H1 (cell line): ENCODE measurements around the gene P3H1. TPM values are rescaled to one million over a fixed set of nuclear protein-coding genes. Genes with fewer than 3 reads are reported as not detected.

Experiments
- CTCF ChIA-PET: fragments of 300-600 bp; sonication (Branson Sonifier 250); formaldehyde crosslinking; loops from one replicate; lab custom pipeline; 2021; ENCODE audit not compliant: partially characterized antibody; lab: Charles Lee
- POLR2A ChIA-PET: fragments of 300-600 bp; sonication (Branson Sonifier 250); formaldehyde crosslinking; loops from one replicate; lab custom pipeline; 2021; ENCODE audit warnings: inconsistent platforms; ENCODE audit not compliant: partially characterized antibody; lab: Charles Lee
- DNase-seq, 2 experiments: peaks; one replicate each; pipeline versions ENCODE4 v3.0.0 to v3.0.0-alpha.2; 2010 to 2022; ENCODE audit warnings: low spot score in 2 of 2, low read depth in 1 of 2, mixed read lengths in 1 of 2
- FAIRE-seq: peaks from 2 replicates; lab custom pipeline; 2011; peaks lifted over from hg19 to GRCh38; lab: Jason Lieb, UNC
- H2AFZ ChIP-seq: 2 replicates; pipeline ENCODE4 v1.8.1; 2012; ENCODE audit warnings: low read length, inconsistent platforms
- H2AK5ac ChIP-seq: 2 replicates; pipeline ENCODE4 v1.6.1; 2013; ENCODE audit warnings: low read depth, low read length
- H2BK120ac ChIP-seq: replicated peaks from 2 replicates; pipeline ENCODE3; 2013; ENCODE audit warnings: low read depth, low read length, inconsistent platforms
- H2BK12ac ChIP-seq: 2 replicates; pipeline ENCODE4 v1.6.1; 2013; ENCODE audit warnings: low read depth, low read length
- H2BK15ac ChIP-seq: 2 replicates; pipeline ENCODE4 v1.6.1; 2013; ENCODE audit warnings: low read length
- H2BK20ac ChIP-seq: 2 replicates; pipeline ENCODE4 v1.6.1; 2013; ENCODE audit warnings: low read length
- H2BK5ac ChIP-seq: 2 replicates; pipeline ENCODE4 v1.6.1; 2013; ENCODE audit warnings: low read depth, low read length
- H3K14ac ChIP-seq: 2 replicates; pipeline ENCODE4 v1.6.1; 2013; ENCODE audit warnings: inconsistent platforms; ENCODE audit not compliant: insufficient read length
- H3K18ac ChIP-seq: 2 replicates; pipeline ENCODE4 v1.6.1; 2013; ENCODE audit warnings: low read length; ENCODE audit errors: extremely low read depth
- H3K23ac ChIP-seq: 2 replicates; pipeline ENCODE4 v1.6.1; 2013; ENCODE audit warnings: inconsistent platforms; ENCODE audit not compliant: insufficient read length
- H3K23me2 ChIP-seq: 2 replicates; pipeline ENCODE4 v1.6.1; 2013; ENCODE audit warnings: low read depth, low read length
- H3K27ac ChIP-seq: 2 replicates; pipeline ENCODE4 v1.6.1; 2011; ENCODE audit warnings: low read depth, low read length, inconsistent platforms
- H3K27me3 ChIP-seq, 4 experiments: replicated peaks in 1 of 4; 1 replicate in 1 of 4; 2 replicates in 3 of 4; pipeline versions ENCODE4 v1.6.1 to v1.8.1; 2011 to 2013; ENCODE audit warnings: low read length in 3 of 4, mild to moderate bottlenecking in 3 of 4, inconsistent platforms in 2 of 4, mixed read lengths in 2 of 4, moderate library complexity in 1 of 4; ENCODE audit not compliant: control insufficient read depth in 3 of 4, insufficient read depth in 3 of 4; ENCODE audit errors: extremely low read depth in 1 of 4
- H3K36me3 ChIP-seq, 4 experiments: 2 replicates each; pipeline versions ENCODE4 v1.6.1 to v1.8.1; 2011 to 2013; ENCODE audit warnings: mild to moderate bottlenecking in 4 of 4, low read length in 3 of 4, moderate library complexity in 2 of 4, control low read depth in 1 of 4, inconsistent platforms in 1 of 4; ENCODE audit not compliant: insufficient read depth in 4 of 4, control insufficient read depth in 2 of 4
- H3K4ac ChIP-seq: replicated peaks from 2 replicates; pipeline ENCODE3; 2013; ENCODE audit warnings: low read length, low read depth, mixed read lengths, inconsistent platforms; ENCODE audit not compliant: insufficient read length
- H3K4me1 ChIP-seq, 4 experiments: replicated peaks in 1 of 4; 1 replicate in 1 of 4; 2 replicates in 3 of 4; pipeline versions ENCODE4 v1.6.1 to v1.8.1; 2011 to 2013; ENCODE audit warnings: low read length in 3 of 4, inconsistent platforms in 2 of 4, mixed read lengths in 1 of 4; ENCODE audit not compliant: insufficient read depth in 4 of 4, control insufficient read depth in 3 of 4
- H3K4me2 ChIP-seq, 2 experiments: 2 replicates each; pipeline versions ENCODE4 v1.6.1 to v1.8.1; 2011 to 2013; ENCODE audit warnings: low read depth in 2 of 2, low read length in 2 of 2, control low read depth in 1 of 2, inconsistent platforms in 1 of 2, mild to moderate bottlenecking in 1 of 2; ENCODE audit not compliant: insufficient read depth in 1 of 2
- H3K4me3 ChIP-seq, 4 experiments: fragments of 200-600, 300-600 bp in 1 of 4; sonication (generic), shearing (Covaris generic), sonication (Bioruptor Twin) in 1 of 4; 2 replicates each; pipeline versions ENCODE4 v1.5.1 to v1.8.1; 2011 to 2016; ENCODE audit warnings: low read length in 4 of 4, low read depth in 3 of 4, control low read depth in 2 of 4, inconsistent platforms in 2 of 4, mild to moderate bottlenecking in 2 of 4, mixed read lengths in 1 of 4, moderate library complexity in 1 of 4; ENCODE audit not compliant: insufficient read depth in 2 of 4; ENCODE audit errors: extremely low read depth in 1 of 4
- H3K56ac ChIP-seq: replicated peaks from 2 replicates; pipeline ENCODE3; 2013; ENCODE audit warnings: low read depth, mild to moderate bottlenecking, mixed read lengths, low read length, inconsistent platforms; ENCODE audit not compliant: insufficient read length
- H3K79me1 ChIP-seq: 2 replicates; pipeline ENCODE4 v1.6.1; 2013; ENCODE audit warnings: low read depth, low read length, control low read depth
- H3K79me2 ChIP-seq, 2 experiments: 2 replicates each; pipeline versions ENCODE4 v1.6.1 to v1.8.1; 2012 to 2013; ENCODE audit warnings: low read length in 2 of 2, mild to moderate bottlenecking in 2 of 2, inconsistent platforms in 1 of 2; ENCODE audit not compliant: insufficient read depth in 2 of 2, control insufficient read depth in 1 of 2
- H3K9ac ChIP-seq, 4 experiments: replicated peaks in 1 of 4; 1 replicate in 1 of 4; 2 replicates in 3 of 4; pipeline versions ENCODE4 v1.6.1 to v1.8.1; 2011 to 2013; ENCODE audit warnings: low read depth in 3 of 4, low read length in 3 of 4, control low read depth in 2 of 4, mild to moderate bottlenecking in 2 of 4, moderate library complexity in 2 of 4, inconsistent platforms in 1 of 4; ENCODE audit errors: extremely low read depth in 1 of 4
- H3K9me3 ChIP-seq, 2 experiments: 2 replicates each; pipeline versions ENCODE4 v1.6.1 to v1.8.1; 2012 to 2013; ENCODE audit warnings: mild to moderate bottlenecking in 2 of 2, moderate library complexity in 2 of 2, control low read depth in 1 of 2, inconsistent platforms in 1 of 2, low read depth in 1 of 2, low read length in 1 of 2, mixed read lengths in 1 of 2; ENCODE audit not compliant: insufficient read depth in 2 of 2
- H4K20me1 ChIP-seq, 2 experiments: replicated peaks in 1 of 2; 2 replicates each; pipeline versions ENCODE3 to v1.8.1; 2011 to 2013; ENCODE audit warnings: inconsistent platforms in 2 of 2, low read length in 2 of 2, mild to moderate bottlenecking in 1 of 2; ENCODE audit not compliant: insufficient read depth in 2 of 2, control insufficient read depth in 1 of 2
- H4K5ac ChIP-seq: 2 replicates; pipeline ENCODE4 v1.6.1; 2013; ENCODE audit warnings: low read length, low read depth, mixed read lengths, inconsistent platforms; ENCODE audit not compliant: insufficient read length
- H4K8ac ChIP-seq: 2 replicates; pipeline ENCODE4 v1.8.0; 2013; ENCODE audit warnings: mild to moderate bottlenecking, moderate library complexity, low read length, inconsistent platforms; ENCODE audit not compliant: insufficient read depth; ENCODE audit errors: extremely low read depth
- H4K91ac ChIP-seq: replicated peaks from 2 replicates; pipeline ENCODE3; 2013; ENCODE audit warnings: low read length, mixed read lengths, inconsistent platforms; ENCODE audit not compliant: insufficient read length
- BACH1 ChIP-seq: IDR thresholded peaks from 2 replicates; pipeline ENCODE4 v1.6.1; 2012; ENCODE audit warnings: low read length, improper control_type of control experiment
- CHD2 ChIP-seq: IDR thresholded peaks from 2 replicates; pipeline ENCODE4 v1.6.1; 2012; ENCODE audit warnings: low read length, improper control_type of control experiment
- CTBP2 ChIP-seq: IDR thresholded peaks from 2 replicates; pipeline ENCODE4 v1.7.0; 2011; ENCODE audit warnings: borderline replicate concordance, mild to moderate bottlenecking, moderate library complexity, mixed read lengths, low read length; ENCODE audit not compliant: insufficient read depth, insufficient read length
- JUN ChIP-seq: IDR thresholded peaks from 2 replicates; pipeline ENCODE4 v1.6.1; 2011; ENCODE audit warnings: low read depth, mild to moderate bottlenecking, improper control_type of control experiment, low read length
- JUND ChIP-seq: IDR thresholded peaks from 2 replicates; pipeline ENCODE4 v1.6.1; 2011; ENCODE audit warnings: mild to moderate bottlenecking, improper control_type of control experiment, low read length
- KDM5A ChIP-seq: fragments of 200-600 bp; IDR thresholded peaks from 2 replicates; pipeline ENCODE4 v1.7.1; 2012; ENCODE audit warnings: mild to moderate bottlenecking, low read length, inconsistent platforms, mixed read lengths
- POLR2AphosphoS5 ChIP-seq: IDR thresholded peaks from 2 replicates; pipeline ENCODE4 v1.6.1; 2011; ENCODE audit warnings: low read depth, low read length
- RAD21 ChIP-seq, 2 experiments: IDR thresholded peaks in 1 of 2; conservative IDR thresholded peaks in 1 of 2; 2 replicates each; pipeline ENCODE4 v1.6.1; 2011; ENCODE audit warnings: low read depth in 2 of 2, low read length in 2 of 2, improper control_type of control experiment in 1 of 2, inconsistent platforms in 1 of 2, mild to moderate bottlenecking in 1 of 2, moderate library complexity in 1 of 2
- SIX5 ChIP-seq: IDR thresholded peaks from 2 replicates; pipeline ENCODE4 v1.6.1; 2011; ENCODE audit warnings: mild to moderate bottlenecking, low read depth, low read length
- SP1 ChIP-seq: IDR thresholded peaks from 2 replicates; pipeline ENCODE4 v1.6.1; 2011; ENCODE audit warnings: low read depth, low read length
- SRF ChIP-seq: IDR thresholded peaks from 2 replicates; pipeline ENCODE4 v1.6.1; 2011; ENCODE audit warnings: mild to moderate bottlenecking, low read depth, low read length, moderate library complexity
- TAF1 ChIP-seq: IDR thresholded peaks from 2 replicates; pipeline ENCODE4 v1.6.1; 2011; ENCODE audit warnings: mild to moderate bottlenecking, low read depth, low read length
- TBP ChIP-seq: IDR thresholded peaks from 2 replicates; pipeline ENCODE4 v1.6.1; 2011; ENCODE audit warnings: low read depth, low read length, improper control_type of control experiment
- WGBS, 2 experiments: shearing (Covaris generic) in 1 of 2; methylation state at CpG; one replicate each; pipeline versions ENCODE4 v1.1.6 to v1.1.7; 2013 to 2015; ENCODE audit warnings: low lambda C conversion rate in 2 of 2, mixed read lengths in 2 of 2, inconsistent platforms in 1 of 2, low coverage in 1 of 2, missing lambda C conversion rate in 1 of 2; ENCODE audit not compliant: insufficient replicate concordance in 2 of 2, insufficient coverage in 1 of 2, insufficient read length in 1 of 2; ENCODE audit errors: extremely low coverage in 1 of 2, missing lambda C conversion rate in 1 of 2; 5-methylcytosine and 5-hydroxymethylcytosine counted together
- polyA plus RNA-seq, 7 experiments: library from polyadenylated mRNA; depleted of rRNA in 3 of 7; stranded (reverse) in 5 of 7; unstranded in 2 of 7; fragments of >200 nt in 5 of 7; fragments of 200-250 nt in 2 of 7; gene quantifications; 1 replicate in 5 of 7; 2 replicates in 1 of 7; 4 replicates in 1 of 7; pipeline versions ENCODE4 v1.2.1 to v1.2.3, GENCODE V29; 2011 to 2013; ENCODE audit warnings: missing spikeins in 2 of 7, mixed read lengths in 2 of 7
- total RNA-seq: library from RNA; stranded (reverse); fragmentation: NEBNext Ultra II Directional; extraction: Animal tissue kit (Norgen Biotek cat#: 25700); gene quantifications from 2 replicates; pipeline ENCODE4 v1.2.1, GENCODE V29; 2021

The P3H1 gene
- total and polyA plus RNA-seq, 2 of the 8 experiments (the other 6 are each of a cell fraction or from before 2014, with no cell fraction given), result 58.4 to 87.5 TPM

DNA sequence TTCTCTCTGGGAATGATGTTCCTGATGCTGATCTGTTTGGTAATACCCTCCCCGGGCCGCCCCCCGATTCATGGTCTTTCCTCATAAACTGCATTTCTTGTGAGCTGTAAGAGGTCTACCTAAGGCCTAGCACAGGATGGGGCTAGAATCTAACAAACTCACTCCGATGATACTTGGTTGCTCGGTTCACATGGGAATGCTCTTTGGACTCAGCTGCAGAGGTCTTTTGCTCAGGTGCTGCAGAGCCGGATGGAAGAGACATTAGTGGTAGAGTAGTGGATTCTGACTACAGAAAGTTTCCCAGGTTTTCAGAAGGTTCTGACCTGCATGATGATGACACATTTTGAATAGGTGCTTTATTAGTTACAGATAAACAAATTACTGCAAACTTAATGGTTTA, 9.7 kb upstream of the P3H1 start:
- Histone ChIP-seq H3K23ac (no peak overlapping the region), H2BK120ac (no peak overlapping the region), H3K56ac (no peak overlapping the region), H3K9me3 (no peaks in the 10 kb centered on the region), H3K4ac (no peak overlapping the region), H3K79me2 (no peaks in the 10 kb centered on the region), H3K23me2 (no peaks in the 10 kb centered on the region), H3K27me3 (no peaks in the 10 kb centered on the region), H3K14ac (no peak overlapping the region), H2AK5ac (no peak overlapping the region), H2BK20ac (no peak overlapping the region), H3K4me1 (no peaks in the 10 kb centered on the region), H3K27ac (no peak overlapping the region), H3K36me3 (peaks cover 5 to 39% (median 21%) of the 10 kb centered on the region in 4 experiments; a peak in 7 of 8 replicates), H4K8ac (no peak overlapping the region), H2AFZ (no peak overlapping the region), H4K5ac (no peak overlapping the region), H3K9ac (no peak overlapping the region), H2BK12ac (no peak overlapping the region), H4K91ac (no peak overlapping the region), H4K20me1 (no peaks in the 10 kb centered on the region), H2BK5ac (no peak overlapping the region), H3K4me2 (no peak overlapping the region), H2BK15ac (no peak overlapping the region), H3K79me1 (no peaks in the 10 kb centered on the region), H3K4me3 (no peak overlapping the region), H3K18ac (no peak overlapping the region)
- WGBS, 2 experiments, result 99% methylated on average over 6 of the region's 6 CpGs; no CpG with 5 or more reads in 1 of the 2 experiments
- FAIRE-seq, result no peak
- DNase-seq, result no peak
- CTCF ChIA-PET, result interaction anchor here (0.6 to 6.4 kb wide), 11 partner anchors 9 to 731 kb away, joined by 3 to 83 read pairs (median 10); partner anchors contain the start of genes C1orf50, P3H1 and ZNF691
- TF ChIP-seq RAD21 (IDR thresholded peaks at IDR 0.05 in 1 of 2, conservative IDR thresholded peaks at IDR 0.05 in 1 of 2; ENCODE audit: low read depth in 2 of 2, low read length in 2 of 2) (no peak), SP1 (no peak), CHD2 (no peak), SRF (no peak), CTBP2 (no peak), KDM5A (no peak), POLR2AphosphoS5 (no peak), TAF1 (no peak), SIX5 (no peak), TBP (no peak), BACH1 (no peak), JUND (no peak), JUN (no peak)
- POLR2A ChIA-PET, result interaction anchor here (0.7 to 1.6 kb wide), 5 partner anchors 10 to 170 kb away, joined by 3 to 10 read pairs (median 4); partner anchors contain the start of genes C1orf50 and P3H1
